Activated T-cell treated with anti-CD3 and anti-CD28 coated beads, Interleukin-2, amount 50 U/mL, for 72 hours (primary cell): Measurements from ENCODE around the gene TTC13. TPM values are rescaled to one million over a fixed set of nuclear protein-coding genes. Genes with fewer than 3 reads are reported as not detected.

Experiments
- ATAC-seq, 2 donors: fragments of 150-1000 bp; cut with Tn5 transposase; replicated peaks in 1 of 2; 2 replicates each; pipeline ENCODE4 v1.10.0; 2021; ENCODE audit warnings: moderate library complexity in 2 of 2, mild to moderate bottlenecking in 1 of 2
- DNase-seq, 2 donors: peaks; one replicate each; pipeline ENCODE4 v3.0.0; 2021 to 2022; ENCODE audit warnings: mixed read lengths in 1 of 2
- H3K27ac Mint-ChIP-seq: one replicate; pipeline ENCODE4 v1.8.0; 2022; ENCODE audit warnings: mild to moderate bottlenecking, moderate library complexity, mixed read lengths
- H3K27me3 Mint-ChIP-seq: one replicate; pipeline ENCODE4 v1.8.0; 2022; ENCODE audit warnings: low read depth, mixed read lengths
- H3K36me3 Mint-ChIP-seq, 2 donors: one replicate each; pipeline ENCODE4 v1.8.0; 2022; ENCODE audit warnings: mixed read lengths in 2 of 2, mild to moderate bottlenecking in 1 of 2; ENCODE audit not compliant: insufficient read depth in 2 of 2
- H3K4me1 Mint-ChIP-seq: one replicate; pipeline ENCODE4 v1.8.0; 2022; ENCODE audit warnings: low read depth, mixed read lengths
- H3K4me3 Mint-ChIP-seq, 2 donors: one replicate each; pipeline ENCODE4 v1.8.0; 2022; ENCODE audit warnings: mild to moderate bottlenecking in 2 of 2, mixed read lengths in 2 of 2, moderate library complexity in 2 of 2
- H3K9me3 Mint-ChIP-seq, 2 donors: one replicate each; pipeline ENCODE4 v1.8.0; 2022; ENCODE audit warnings: mixed read lengths in 2 of 2
- total RNA-seq, 2 donors: library from RNA; stranded (reverse); gene quantifications; one replicate each; pipeline ENCODE4 v1.2.3, GENCODE V29; 2022

The TTC13 gene
- total RNA-seq, 2 donors from 2014 or later, result 18.6 to 18.8 TPM

DNA sequence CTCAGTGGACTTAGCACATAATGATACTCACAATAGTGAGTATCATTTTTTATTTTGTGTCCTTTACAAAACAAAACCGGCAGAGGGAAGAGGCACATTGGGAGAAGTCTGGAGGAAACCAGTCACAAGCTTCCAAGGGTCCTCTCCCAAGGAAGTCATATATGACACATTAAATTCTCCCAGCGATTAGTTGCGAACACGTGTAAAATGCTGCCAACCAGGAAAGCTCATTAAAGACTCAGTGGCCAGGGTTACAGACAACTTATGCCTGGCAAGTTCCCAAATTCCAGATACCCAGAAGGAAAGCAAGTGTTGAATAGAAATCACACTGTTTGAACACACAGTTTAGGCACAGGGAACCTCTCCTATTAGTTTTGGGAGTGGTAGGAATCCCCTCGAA lies 52.5 kb downstream of the TTC13 start:
- no peaks in the 10 kb centered on the region for H3K27me3 Mint-ChIP-seq
- no peak for ATAC-seq
- no peak overlapping the region for H3K4me3 Mint-ChIP-seq
- no peak for DNase-seq
- H3K27ac Mint-ChIP-seq, result no peak overlapping the region
- peaks cover 8% of the 10 kb centered on the region in 2 donors for H3K36me3 Mint-ChIP-seq
- H3K9me3 Mint-ChIP-seq, result no peaks in the 10 kb centered on the region
- H3K4me1 Mint-ChIP-seq, result no peaks in the 10 kb centered on the region

DNA sequence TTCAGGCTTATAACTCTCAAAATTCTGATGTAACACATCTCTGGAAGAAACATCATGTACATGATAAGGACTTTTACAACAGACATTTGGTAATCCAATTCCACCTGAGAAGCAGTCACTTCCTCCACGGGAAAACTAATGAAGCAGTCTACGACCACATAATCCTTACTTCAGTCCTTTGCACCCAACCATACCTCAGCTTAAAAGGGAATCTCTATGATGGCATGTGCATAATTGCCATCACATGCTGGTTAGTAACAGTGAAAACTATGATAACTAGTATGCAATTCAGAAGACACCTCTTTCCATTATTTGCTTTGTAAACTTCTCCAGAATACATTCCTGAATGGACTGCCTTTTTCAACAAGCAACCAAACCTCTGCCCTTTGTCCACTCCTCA lies 53.1 kb downstream of the TTC13 start:
- Mint-ChIP-seq H3K36me3 (peaks cover 8% of the 10 kb centered on the region in 2 donors), H3K4me1 (no peaks in the 10 kb centered on the region), H3K27me3 (no peaks in the 10 kb centered on the region)

DNA sequence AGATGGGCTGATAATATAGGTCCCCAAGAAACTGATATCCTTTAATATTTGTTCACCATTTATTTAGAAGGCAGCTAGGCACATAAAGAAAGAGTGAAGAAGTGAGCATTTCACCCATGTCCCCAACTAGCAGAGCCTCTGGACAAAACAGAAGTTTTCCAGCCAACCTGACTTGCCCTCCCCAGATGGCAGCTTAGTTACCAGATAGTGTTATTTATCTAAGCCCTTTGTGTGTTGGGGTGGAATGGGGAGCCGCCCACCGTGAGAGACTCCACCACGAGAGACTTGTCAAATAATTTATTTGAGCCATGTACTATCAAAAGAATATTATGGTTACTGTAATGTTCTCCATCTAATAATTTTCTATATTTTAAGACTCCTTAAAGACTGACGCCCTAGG lies 55.5 kb downstream of the TTC13 start:
- Mint-ChIP-seq H3K36me3 (peaks cover 7 to 8% of the 10 kb centered on the region in 2 donors), H3K27ac (no peak overlapping the region), H3K4me3 (no peak overlapping the region), H3K27me3 (no peaks in the 10 kb centered on the region), H3K4me1 (no peaks in the 10 kb centered on the region), H3K9me3 (no peaks in the 10 kb centered on the region)
- DNase-seq, result no peak
- ATAC-seq, result no peak

More for the DNA sequence above, 53.1 kb downstream of the TTC13 start:
- peak overlapping the region; percentile 27 for H3K27ac Mint-ChIP-seq
- H3K9me3 Mint-ChIP-seq, result no peaks in the 10 kb centered on the region
- DNase-seq, result no peak
- ATAC-seq, result no peak
- no peak overlapping the region for H3K4me3 Mint-ChIP-seq

- Mint-ChIP-seq H3K27ac (peak overlapping the region; percentile 16), H3K4me1 (no peaks in the 10 kb centered on the region), H3K36me3 (peaks cover 5% of the 10 kb centered on the region in 2 donors), H3K9me3 (no peaks in the 10 kb centered on the region), H3K4me3 (no peak overlapping the region), H3K27me3 (no peaks in the 10 kb centered on the region)
- ATAC-seq (no peak), DNase-seq (no peak)
Observed at GRCh38 chr1:230922620-230923019, 56.0 kb downstream of the TTC13 start.

DNA sequence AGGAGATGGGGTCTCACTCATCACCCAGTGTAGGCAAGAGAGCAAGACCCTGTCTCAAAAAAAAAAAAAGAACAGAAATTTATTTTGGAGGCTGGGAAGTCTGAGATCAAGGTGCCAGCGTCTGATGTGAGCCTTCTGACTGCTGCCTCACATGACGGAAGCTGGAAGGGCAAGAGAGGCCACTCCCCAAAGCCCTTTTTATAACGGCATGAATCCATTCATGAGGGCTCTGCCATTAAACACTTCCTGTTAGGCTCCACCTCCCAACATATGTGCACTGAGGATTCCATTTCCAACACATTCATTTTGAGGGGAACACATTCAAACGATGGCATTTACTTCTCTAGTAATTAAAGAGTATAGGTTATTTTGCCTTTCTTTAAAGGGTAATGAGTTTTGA lies 59.5 kb downstream of the TTC13 start:
- Mint-ChIP-seq H3K4me3 (no peak overlapping the region), H3K27me3 (no peaks in the 10 kb centered on the region), H3K27ac (peak overlapping the region; percentile 12), H3K36me3 (peaks cover 2 to 3% of the 10 kb centered on the region in 2 donors), H3K4me1 (peaks cover 6% of the 10 kb centered on the region), H3K9me3 (no peaks in the 10 kb centered on the region)
- DNase-seq, result no peak
- no peak for ATAC-seq

- no peak overlapping the region for H3K27ac Mint-ChIP-seq
- H3K36me3 Mint-ChIP-seq, result peaks cover 0 to 4% of the 10 kb centered on the region in 2 donors
- peak; percentile 72 to 78 for DNase-seq
- no peak overlapping the region for H3K4me3 Mint-ChIP-seq
- H3K4me1 Mint-ChIP-seq, result peaks cover 13% of the 10 kb centered on the region
- ATAC-seq, result peak; percentile 54 to 71
- no peaks in the 10 kb centered on the region for H3K9me3 Mint-ChIP-seq
- no peaks in the 10 kb centered on the region for H3K27me3 Mint-ChIP-seq
Observed at GRCh38 chr1:230917284-230918135, 61.2 kb downstream of the TTC13 start.

- DNase-seq (no peak), ATAC-seq (no peak)
- Mint-ChIP-seq H3K4me1 (peaks cover 13% of the 10 kb centered on the region), H3K4me3 (no peak overlapping the region), H3K27ac (no peak overlapping the region), H3K9me3 (no peaks in the 10 kb centered on the region), H3K27me3 (no peaks in the 10 kb centered on the region), H3K36me3 (peaks cover 0 to 4% of the 10 kb centered on the region in 2 donors)
Observed at GRCh38 chr1:230916587-230917283, 61.9 kb downstream of the TTC13 start.

DNA sequence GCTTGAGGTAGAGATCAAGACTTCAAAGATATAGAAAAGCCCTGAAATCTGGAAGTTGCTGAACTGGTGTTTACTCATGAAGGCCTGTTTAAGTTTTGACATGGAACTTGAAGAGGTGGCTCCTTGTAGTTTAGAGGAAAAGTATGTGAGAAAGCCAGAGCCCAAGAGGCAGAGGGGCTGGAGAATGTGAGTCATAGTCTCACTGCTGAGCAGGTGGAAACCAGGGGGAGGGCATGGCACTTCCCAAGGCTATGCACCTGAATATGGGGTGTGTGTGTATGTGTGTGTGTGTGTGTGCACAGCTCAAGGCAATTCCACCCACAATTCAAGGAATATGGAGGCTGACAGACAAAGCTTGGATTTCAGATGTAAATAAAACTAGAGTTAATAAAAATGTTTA lies 63.6 kb downstream of the TTC13 start:
- Mint-ChIP-seq H3K36me3 (peaks cover 3 to 4% of the 10 kb centered on the region in 2 donors), H3K27me3 (no peaks in the 10 kb centered on the region), H3K27ac (peak overlapping the region; percentile 63), H3K9me3 (no peaks in the 10 kb centered on the region), H3K4me1 (peaks cover 13% of the 10 kb centered on the region), H3K4me3 (no peak overlapping the region)
- DNase-seq (no peak), ATAC-seq (no peak)

DNA sequence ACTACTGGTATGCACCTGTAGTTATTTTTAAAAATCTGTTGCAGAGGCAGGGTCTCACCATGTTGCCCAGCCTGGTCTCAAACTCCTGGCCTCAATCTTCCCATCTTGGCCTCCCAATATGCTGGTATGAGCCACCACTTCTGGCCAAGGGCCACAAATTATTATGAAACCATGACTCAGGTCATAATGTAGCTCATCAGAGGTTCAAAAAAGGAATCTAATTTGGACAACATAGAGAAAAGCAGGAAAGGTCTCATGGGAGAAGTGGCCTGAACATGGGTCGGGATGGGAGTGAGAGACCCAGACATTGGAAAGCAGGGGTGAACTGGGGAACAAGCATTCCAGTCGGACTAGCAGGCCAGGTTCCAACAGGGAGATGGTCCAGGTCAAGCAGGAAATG lies 65.2 kb downstream of the TTC13 start:
- H3K4me3 Mint-ChIP-seq, result no peak overlapping the region
- DNase-seq, result no peak
- H3K36me3 Mint-ChIP-seq, result peaks cover 4 to 7% of the 10 kb centered on the region in 2 donors
- no peaks in the 10 kb centered on the region for H3K27me3 Mint-ChIP-seq
- no peaks in the 10 kb centered on the region for H3K9me3 Mint-ChIP-seq
- H3K27ac Mint-ChIP-seq, result peak overlapping the region; percentile 38
- peaks cover 13% of the 10 kb centered on the region for H3K4me1 Mint-ChIP-seq
- no peak for ATAC-seq

DNA sequence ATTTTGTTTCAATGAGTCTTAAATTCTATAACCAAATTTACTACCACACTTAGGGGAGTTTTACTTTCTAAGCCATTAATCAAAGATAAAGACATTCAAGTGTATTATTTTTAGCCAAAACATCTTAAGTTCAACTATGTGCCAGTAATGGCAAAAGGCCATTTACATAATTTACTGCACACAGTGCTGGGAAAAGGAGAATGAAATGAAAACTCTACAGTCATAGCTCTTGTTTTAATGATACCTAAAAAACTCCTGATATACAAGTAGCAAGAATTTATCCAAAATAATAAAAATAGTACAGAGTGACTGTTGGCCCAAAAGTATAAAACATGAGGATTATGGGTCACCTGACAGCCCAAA lies 67.9 kb downstream of the TTC13 start:
- ATAC-seq, result no peak

GRCh38 chr1:230909974-230910754 lies 68.5 kb downstream of the TTC13 start:
- Mint-ChIP-seq H3K36me3 (peaks cover 4 to 8% of the 10 kb centered on the region in 2 donors), H3K27me3 (no peaks in the 10 kb centered on the region), H3K27ac (peak overlapping the region; percentile 4)

More for the DNA sequence above, 67.9 kb downstream of the TTC13 start:
- Mint-ChIP-seq H3K4me1 (peaks cover 13% of the 10 kb centered on the region), H3K27ac (peak overlapping the region; percentile 7), H3K36me3 (peaks cover 4 to 8% of the 10 kb centered on the region in 2 donors), H3K27me3 (no peaks in the 10 kb centered on the region), H3K9me3 (no peaks in the 10 kb centered on the region), H3K4me3 (no peak overlapping the region)
- DNase-seq, result no peak

DNA sequence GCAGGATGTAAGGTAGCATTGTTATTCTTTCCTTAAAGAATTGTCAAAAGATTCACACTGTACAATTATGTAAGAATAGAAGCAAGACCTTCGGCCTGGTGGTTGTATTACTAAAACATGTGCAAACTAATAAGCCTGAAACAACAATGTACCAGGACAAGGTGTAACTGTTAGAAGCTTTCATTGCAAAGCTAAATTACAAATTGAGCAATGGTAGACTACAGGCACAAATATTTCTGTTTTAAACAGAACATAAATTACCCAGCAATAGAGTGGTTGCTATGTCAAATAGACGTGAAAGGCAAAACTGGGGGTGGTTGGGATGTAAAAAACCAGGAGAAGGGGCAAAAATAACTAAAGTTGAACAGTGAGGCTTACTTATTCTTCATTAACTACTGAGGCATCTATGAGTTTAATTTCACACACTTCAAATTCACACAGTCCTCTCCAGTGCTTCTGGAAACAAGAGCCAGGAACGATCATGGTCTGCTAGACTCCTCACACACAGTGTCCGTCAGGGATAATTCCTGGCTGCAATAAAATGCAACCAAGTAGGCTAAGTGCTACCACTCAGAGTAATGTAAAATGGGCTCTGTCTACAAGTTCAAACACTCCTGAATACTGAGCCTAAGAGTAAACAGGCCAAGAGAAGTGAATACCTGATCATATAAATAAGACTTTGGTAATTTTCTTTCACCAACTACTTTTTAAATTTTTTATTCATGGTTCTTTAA lies 71.0 kb downstream of the TTC13 start:
- H3K36me3 Mint-ChIP-seq, result peaks cover 4 to 6% of the 10 kb centered on the region in 2 donors
- no peaks in the 10 kb centered on the region for H3K4me1 Mint-ChIP-seq
- DNase-seq (no peak), ATAC-seq (no peak)
- no peaks in the 10 kb centered on the region for H3K9me3 Mint-ChIP-seq
- no peak overlapping the region for H3K27ac Mint-ChIP-seq
- H3K4me3 Mint-ChIP-seq, result no peak overlapping the region
- no peaks in the 10 kb centered on the region for H3K27me3 Mint-ChIP-seq

More at GRCh38 chr1:230909974-230910754, 68.5 kb downstream of the TTC13 start:
- Mint-ChIP-seq H3K4me1 (peaks cover 10% of the 10 kb centered on the region), H3K9me3 (no peaks in the 10 kb centered on the region), H3K4me3 (no peak overlapping the region)
- ATAC-seq, result no peak
- no peak for DNase-seq
